GM18526 (cell line): Measurements from ENCODE around the gene FRK.

Experiments used
- POLR2A ChIP-seq: IDR thresholded peaks from 3 replicates; pipeline ENCODE4 v1.6.1; 2011; ENCODE audit not compliant: insufficient read length; ENCODE audit errors: extremely low read depth

The FRK gene

GRCh38 chr6:116004841-116005815 lies 55.6 kb downstream of the FRK start:
- TF ChIP-seq POLR2A, result no peak

- TF ChIP-seq POLR2A, result no peak
Observed at GRCh38 chr6:116003668-116004067, 57.0 kb downstream of the FRK start.

- TF ChIP-seq POLR2A, result no peak
Observed at GRCh38 chr6:116002756-116003155, 57.9 kb downstream of the FRK start.

GRCh38 chr6:115999235-115999634 lies 61.5 kb downstream of the FRK start:
- no peak for TF ChIP-seq POLR2A

- no peak for TF ChIP-seq POLR2A
Observed at GRCh38 chr6:115997990-115998585, 62.6 kb downstream of the FRK start.

GRCh38 chr6:115986026-115986425 lies 74.7 kb downstream of the FRK start:
- TF ChIP-seq POLR2A, result no peak

- TF ChIP-seq POLR2A, result no peak
Observed at GRCh38 chr6:115984809-115985208, 75.9 kb downstream of the FRK start.

- TF ChIP-seq POLR2A, result no peak
Observed at GRCh38 chr6:115983998-115984397, 76.7 kb downstream of the FRK start.

- no peak for TF ChIP-seq POLR2A
Observed at GRCh38 chr6:115982453-115982852, 78.2 kb downstream of the FRK start.

- no peak for TF ChIP-seq POLR2A
Observed at GRCh38 chr6:115977220-115977619, 83.5 kb downstream of the FRK start.

GRCh38 chr6:115976321-115976870 lies 84.3 kb downstream of the FRK start:
- no peak for TF ChIP-seq POLR2A

- no peak for TF ChIP-seq POLR2A
Observed at GRCh38 chr6:115972679-115973078, 88.0 kb downstream of the FRK start.

GRCh38 chr6:115971785-115972184 lies 88.9 kb downstream of the FRK start:
- no peak for TF ChIP-seq POLR2A

GRCh38 chr6:115969930-115970273 lies 90.8 kb downstream of the FRK start:
- no peak for TF ChIP-seq POLR2A

GRCh38 chr6:115969207-115969929 lies 91.3 kb downstream of the FRK start:
- no peak for TF ChIP-seq POLR2A
